ENCODE results near the gene ADCY2. TPM values are rescaled to one million over a fixed set of nuclear protein-coding genes. Genes with fewer than 3 reads are reported as not detected.

The ADCY2 gene
- total RNA-seq, 1 experiment from 2014 or later = 31.3 TPM

DNA sequence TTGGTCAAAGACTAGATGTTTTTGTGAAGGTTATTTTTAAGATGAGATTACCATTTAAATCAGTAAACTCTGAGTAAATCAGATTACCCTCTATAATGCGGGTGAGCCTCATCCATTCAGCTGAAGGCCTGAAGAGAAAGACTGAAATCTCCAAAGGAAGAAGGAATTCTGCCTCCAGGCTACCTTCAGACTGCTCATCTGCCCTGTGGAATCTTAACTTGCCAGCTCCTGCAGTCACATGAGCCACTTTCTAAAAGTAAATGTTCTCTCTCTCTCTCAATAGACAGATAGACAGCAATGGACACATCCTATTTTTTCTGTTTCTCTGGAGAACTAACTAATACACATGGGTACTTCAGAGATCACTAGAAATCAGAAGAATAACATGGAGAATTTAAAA, 272.2 kb downstream of the ADCY2 start:
- H2BK5ac ChIP-seq (ENCODE audit: insufficient read length, low read length) = no peak overlapping the region
- no peak overlapping the region for H3K23ac ChIP-seq (ENCODE audit: insufficient read length, low read depth, low read length)
- no peak overlapping the region for H3K14ac ChIP-seq (ENCODE audit: insufficient read depth, low read length)
- H2BK120ac ChIP-seq (ENCODE audit: low read depth, low read length, poor library complexity, severe bottlenecking) = no peak overlapping the region
- H3K4me2 ChIP-seq (ENCODE audit: insufficient read depth, insufficient read length, low read length) = no peak overlapping the region
- H2BK20ac ChIP-seq (ENCODE audit: low read depth, low read length, poor library complexity, severe bottlenecking) = no peak overlapping the region
- H4K5ac ChIP-seq (ENCODE audit: insufficient read length, low read depth, low read length) = no peak overlapping the region
- H2AK5ac ChIP-seq (ENCODE audit: insufficient read length, low read length) = no peak overlapping the region
- H2BK15ac ChIP-seq (ENCODE audit: low read depth, low read length) = no peak overlapping the region
- H3K79me2 ChIP-seq (ENCODE audit: insufficient read depth, low read length) = no peaks in the 10 kb centered on the region
- no peaks in the 10 kb centered on the region for H3K9me3 ChIP-seq (ENCODE audit: control insufficient read depth, low read depth, low read length)
- H3K9ac ChIP-seq (ENCODE audit: extremely low read depth, insufficient read length, low read length) = no peak overlapping the region
- Mint-ChIP-seq H3K4me1 (peaks cover 22 to 32% of the 10 kb centered on the region in 2 experiments), H3K27me3 (ENCODE audit: low read depth) (no peaks in the 10 kb centered on the region), H3K36me3 (ENCODE audit: insufficient read depth in 1 of 3, low read depth in 3 of 3) (peaks cover 8 to 26% (median 18%) of the 10 kb centered on the region in 3 experiments; a peak in 6 of 7 replicates), H3K27ac (no peak overlapping the region), H3K9me3 (peaks cover 2 to 7% of the 10 kb centered on the region in 2 experiments; a peak in 4 of 5 replicates), H3K4me3 (no peak overlapping the region)
- H3K79me1 ChIP-seq (ENCODE audit: insufficient read depth, low read depth, low read length, poor library complexity, severe bottlenecking) = no peaks in the 10 kb centered on the region
- DNase-seq = no peak
- peaks cover 8% of the 10 kb centered on the region; the same call in 1 of the 2 replicates for H3K4me1 ChIP-seq (ENCODE audit: insufficient read depth, low read length)
- no CpG with 5 or more reads among the region's 1 CpG for WGBS (ENCODE audit: extremely low coverage, insufficient read length, low lambda C conversion rate)
- H2AFZ ChIP-seq (ENCODE audit: low read length) = no peak overlapping the region
- no peak overlapping the region for H2BK12ac ChIP-seq (ENCODE audit: insufficient read length, low read depth, low read length)
- H3K27ac ChIP-seq (ENCODE audit: insufficient read length, low read depth, low read length) = no peak overlapping the region
- H3T11ph ChIP-seq (ENCODE audit: low read length) = no peak overlapping the region
- H4K8ac ChIP-seq (replicated peaks; ENCODE audit: insufficient read length, low read depth, low read length) = no peak overlapping the region
- H3K56ac ChIP-seq (ENCODE audit: insufficient read length, low read depth, low read length) = no peak overlapping the region
- H4K91ac ChIP-seq (ENCODE audit: insufficient read length, low read depth, low read length) = no peak overlapping the region
- no peaks in the 10 kb centered on the region for H4K20me1 ChIP-seq (ENCODE audit: control insufficient read depth, insufficient read depth, insufficient read length)
- H3K23me2 ChIP-seq (ENCODE audit: insufficient read length, low read depth, low read length, poor library complexity, severe bottlenecking) = no peaks in the 10 kb centered on the region
- H3K27me3 ChIP-seq (ENCODE audit: insufficient read depth, low read length) = no peaks in the 10 kb centered on the region
- TF ChIP-seq, protein P1, sequence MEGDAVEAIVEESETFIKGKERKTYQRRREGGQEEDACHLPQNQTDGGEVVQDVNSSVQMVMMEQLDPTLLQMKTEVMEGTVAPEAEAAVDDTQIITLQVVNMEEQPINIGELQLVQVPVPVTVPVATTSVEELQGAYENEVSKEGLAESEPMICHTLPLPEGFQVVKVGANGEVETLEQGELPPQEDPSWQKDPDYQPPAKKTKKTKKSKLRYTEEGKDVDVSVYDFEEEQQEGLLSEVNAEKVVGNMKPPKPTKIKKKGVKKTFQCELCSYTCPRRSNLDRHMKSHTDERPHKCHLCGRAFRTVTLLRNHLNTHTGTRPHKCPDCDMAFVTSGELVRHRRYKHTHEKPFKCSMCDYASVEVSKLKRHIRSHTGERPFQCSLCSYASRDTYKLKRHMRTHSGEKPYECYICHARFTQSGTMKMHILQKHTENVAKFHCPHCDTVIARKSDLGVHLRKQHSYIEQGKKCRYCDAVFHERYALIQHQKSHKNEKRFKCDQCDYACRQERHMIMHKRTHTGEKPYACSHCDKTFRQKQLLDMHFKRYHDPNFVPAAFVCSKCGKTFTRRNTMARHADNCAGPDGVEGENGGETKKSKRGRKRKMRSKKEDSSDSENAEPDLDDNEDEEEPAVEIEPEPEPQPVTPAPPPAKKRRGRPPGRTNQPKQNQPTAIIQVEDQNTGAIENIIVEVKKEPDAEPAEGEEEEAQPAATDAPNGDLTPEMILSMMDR (conservative IDR thresholded peaks at IDR 0.05) = no peak
- H3K18ac ChIP-seq (ENCODE audit: insufficient read length, low read depth, low read length) = no peak overlapping the region
- H3K4ac ChIP-seq (ENCODE audit: low read depth, low read length) = no peak overlapping the region

All from H9 (cell line).